ENCODE measurements around the gene MYL2.

- TF ChIP-seq CTCF (optimal IDR thresholded peaks at IDR 0.05 in 1 of 3, IDR thresholded peaks at IDR 0.05 in 1 of 3, conservative IDR thresholded peaks at IDR 0.05 in 1 of 3; ENCODE audit: extremely low read depth in 1 of 3, insufficient read depth in 2 of 3, low read length in 3 of 3) (no peak), EZH2 (IDR thresholded peaks at IDR 0.05; ENCODE audit: low read length) (no peak)
Measured at GRCh38 chr12:110908377-110909152, 11.8 kb downstream of the MYL2 start.
